ENCODE measurements around the gene VDAC1.
"Not testable (repeated sequence)": the region's sequence is repeated elsewhere in the genome, so short reads cannot be mapped to it uniquely, and the experiment has no call there.

Gene VDAC1

DNA sequence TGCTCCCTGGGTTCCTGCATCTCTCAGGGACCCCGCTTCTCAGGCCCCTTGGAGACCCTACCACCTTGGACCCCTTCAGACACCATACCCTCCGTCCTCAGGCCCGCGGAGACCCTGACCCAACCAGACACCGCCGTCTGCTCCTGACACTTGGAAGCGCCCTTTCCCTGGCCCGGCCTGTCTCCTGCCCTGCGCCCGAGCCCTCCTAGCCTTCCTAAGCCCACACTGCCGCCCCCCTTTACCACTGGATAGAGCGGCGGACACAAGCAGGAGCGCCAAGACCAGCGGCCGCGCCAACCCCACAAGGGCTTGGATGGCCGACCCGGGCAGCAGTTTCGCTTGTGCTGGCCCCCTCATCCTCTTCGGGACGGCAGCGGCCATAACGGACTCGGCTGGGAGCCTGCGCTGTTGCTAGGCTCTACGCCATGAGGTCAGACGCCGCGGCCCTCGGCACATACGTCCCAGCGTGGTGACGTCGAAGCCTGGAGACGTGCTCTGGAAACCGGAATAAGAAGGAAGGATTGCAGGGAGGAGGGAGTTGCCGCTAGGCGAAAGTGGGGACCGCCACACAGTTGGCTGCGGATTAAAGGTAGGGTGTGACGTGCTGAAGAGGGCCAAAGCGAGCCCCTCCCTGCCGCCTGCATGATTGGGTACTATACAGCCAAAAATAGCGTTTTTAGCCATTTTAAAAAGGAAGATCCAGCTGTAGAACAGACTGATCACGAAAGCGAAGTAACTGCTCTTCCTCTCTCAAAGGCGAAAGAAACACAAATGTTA lies 36.4 kb downstream of the VDAC1 start, which contains the start of gene C5orf15:
Gene C5orf15, minus strand, starts transcription at position 422 of the 777 bp plus-strand sequence. Its CDS starts 41 bp downstream, at position 381.
- peak; percentile 75 to 78 for DNase-seq (ENCODE audit: low read depth in 2 of 2, low spot score in 1 of 2)

GRCh38 chr5:133967698-133968203 lies 37.0 kb downstream of the VDAC1 start:
- DNase-seq (ENCODE audit: low read depth in 2 of 2, low spot score in 1 of 2) = no peak

- DNase-seq (ENCODE audit: low read depth in 2 of 2, low spot score in 1 of 2) = no peak
Observed at GRCh38 chr5:133967124-133967523, 37.7 kb downstream of the VDAC1 start.

DNA sequence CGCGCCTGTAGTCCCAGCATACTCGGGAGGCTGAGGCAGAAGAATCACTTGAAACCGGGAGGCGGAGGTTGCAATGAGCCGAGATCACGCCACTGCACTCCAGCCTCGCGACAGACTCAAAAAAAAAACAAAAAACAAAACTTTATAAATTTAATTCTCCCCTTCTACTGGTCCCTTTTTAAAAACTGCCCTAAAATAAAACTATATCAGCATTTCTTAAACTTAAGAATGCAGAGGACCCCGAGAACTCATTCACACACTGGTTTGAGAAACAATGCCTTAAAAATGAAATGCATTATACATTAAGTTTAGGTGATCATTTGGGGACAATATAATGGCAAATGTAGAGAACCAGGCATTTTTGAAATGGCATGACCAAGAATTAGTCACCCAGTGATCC lies 38.7 kb downstream of the VDAC1 start:
- DNase-seq (ENCODE audit: low read depth in 2 of 2, low spot score in 1 of 2) = no peak

DNA sequence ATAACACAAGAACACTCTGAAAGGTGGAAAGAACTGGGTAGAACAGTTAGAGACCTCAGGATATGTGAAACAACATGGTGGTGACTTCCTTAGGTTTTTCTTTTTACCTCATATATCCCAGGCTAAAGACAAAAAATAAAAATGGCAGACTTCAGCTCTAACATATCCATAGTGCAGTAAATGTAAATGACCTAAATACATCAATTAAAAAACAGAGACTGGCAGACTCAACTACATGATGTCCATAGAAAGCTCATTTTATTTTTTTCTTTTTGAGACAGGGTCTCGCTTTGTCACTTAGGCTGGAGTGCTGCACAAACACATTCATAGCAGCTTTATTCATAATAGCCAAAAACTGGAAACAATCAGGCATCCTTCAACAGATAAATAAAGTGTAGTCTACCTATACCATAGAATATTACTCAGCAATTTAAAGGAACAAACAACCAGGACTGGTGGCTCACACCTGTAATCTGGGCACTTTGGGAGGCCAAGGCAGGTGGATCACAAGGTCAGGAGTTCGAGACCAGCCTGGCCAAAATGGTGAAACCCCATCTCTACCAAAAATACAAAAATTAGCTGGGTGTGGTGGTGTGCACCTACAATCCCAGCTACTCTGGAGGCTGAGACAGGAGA lies 41.2 kb downstream of the VDAC1 start:
- no peak for DNase-seq (ENCODE audit: low read depth in 2 of 2, low spot score in 1 of 2)

DNA sequence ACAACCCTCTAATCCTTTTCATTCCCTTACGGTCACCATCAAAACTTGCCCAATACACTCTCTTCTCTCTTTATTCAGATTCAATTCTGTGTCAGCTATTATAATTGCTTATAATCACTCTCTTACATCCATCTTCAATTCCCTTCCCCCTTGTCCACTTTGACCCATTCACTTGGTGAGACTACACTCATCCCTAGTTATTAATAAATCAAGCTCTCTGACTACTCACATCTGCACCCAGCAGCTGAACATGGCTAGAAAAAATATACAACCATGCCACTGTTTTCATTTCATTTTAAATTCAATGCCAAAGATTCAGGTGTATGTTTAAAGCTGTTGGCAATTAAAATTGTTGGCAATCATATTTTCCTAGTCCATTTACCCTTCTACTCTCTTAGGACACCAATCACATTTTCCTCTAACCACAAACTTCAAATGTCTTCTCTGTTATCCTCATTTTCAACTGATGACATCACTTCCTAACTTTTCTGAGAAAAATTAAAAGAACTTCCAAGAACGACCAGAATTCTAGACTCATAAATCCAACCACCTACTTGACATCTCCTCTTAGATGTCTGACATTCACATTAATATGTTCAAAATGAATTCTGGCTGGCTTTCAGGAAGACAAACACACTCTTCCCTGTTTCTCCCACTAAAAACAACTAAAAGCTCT lies 41.8 kb downstream of the VDAC1 start:
- DNase-seq (ENCODE audit: low read depth in 2 of 2, low spot score in 1 of 2) = no peak

- no peak for DNase-seq (ENCODE audit: low read depth in 2 of 2, low spot score in 1 of 2)
Observed at GRCh38 chr5:133962131-133962530, 42.6 kb downstream of the VDAC1 start.

GRCh38 chr5:133959643-133960042 lies 45.1 kb downstream of the VDAC1 start:
- DNase-seq (ENCODE audit: low read depth in 2 of 2, low spot score in 1 of 2) = no peak

DNA sequence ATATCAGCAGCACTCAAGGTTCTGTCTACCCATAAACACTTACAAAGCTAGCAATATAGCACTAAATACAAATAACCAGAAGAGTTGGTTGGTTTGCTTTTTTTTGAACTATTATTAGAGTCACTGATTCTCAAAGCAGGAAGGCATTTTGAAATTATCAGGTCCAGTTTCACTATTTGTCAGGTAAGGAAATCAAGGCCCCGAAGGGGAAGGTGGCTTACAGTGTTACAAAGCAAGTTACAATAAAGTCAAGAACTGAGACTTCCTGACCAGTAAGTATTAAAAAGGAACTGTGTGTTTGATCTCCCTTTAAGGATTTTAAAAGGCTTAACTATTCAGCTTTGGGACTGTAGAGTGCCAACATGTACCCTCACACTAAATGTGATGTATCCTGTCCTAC lies 47.2 kb downstream of the VDAC1 start:
- DNase-seq (ENCODE audit: low read depth in 2 of 2, low spot score in 1 of 2) = no peak

GRCh38 chr5:133957080-133957479 lies 47.7 kb downstream of the VDAC1 start:
- DNase-seq (ENCODE audit: low read depth in 2 of 2, low spot score in 1 of 2) = no peak

DNA sequence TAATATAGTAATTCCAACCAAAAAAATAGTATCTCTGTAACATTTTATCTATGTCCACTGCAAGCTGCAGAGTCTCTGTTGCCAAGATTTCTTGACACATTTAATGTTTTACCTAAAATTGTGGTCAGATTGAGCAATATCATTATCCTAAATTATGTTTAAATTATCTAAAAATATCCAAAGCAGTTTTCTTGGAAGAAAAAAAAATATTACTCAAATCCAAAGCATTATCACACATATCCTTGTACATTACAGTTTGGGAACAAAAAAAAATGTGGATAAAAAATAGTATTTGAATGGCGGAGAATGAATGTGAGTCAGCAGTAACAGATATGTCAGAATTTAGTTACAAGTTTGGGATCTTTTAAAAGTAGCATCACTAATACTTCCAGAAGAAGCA lies 48.6 kb downstream of the VDAC1 start:
- not testable (repeated sequence) for DNase-seq (ENCODE audit: low read depth in 2 of 2, low spot score in 1 of 2)

DNA sequence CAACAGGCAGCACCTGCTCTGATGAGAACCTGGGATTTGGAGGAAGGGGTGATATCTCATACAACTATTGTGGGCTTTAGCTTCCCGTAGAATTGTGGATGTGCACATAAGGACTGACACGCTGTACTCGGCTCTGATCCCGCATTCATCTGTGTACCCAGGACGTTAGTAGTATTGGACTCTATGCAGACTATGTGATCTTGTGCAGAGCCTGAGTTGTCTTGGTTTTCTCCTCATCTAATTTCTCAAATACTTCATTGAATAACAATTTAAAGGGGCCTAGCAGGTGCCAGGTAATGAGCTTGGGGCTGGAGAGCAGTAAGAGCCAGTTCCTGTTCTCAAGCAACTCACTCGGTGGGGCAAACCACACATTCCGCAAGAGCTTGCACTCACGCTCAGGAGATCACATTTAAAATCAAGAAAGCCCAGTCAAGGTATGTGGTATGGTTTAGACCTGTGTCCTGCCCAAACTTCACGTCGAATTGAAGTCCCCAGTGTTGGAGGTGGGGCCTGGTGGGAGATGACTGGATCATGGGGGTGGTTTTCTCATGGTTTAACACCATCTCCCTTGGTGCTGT lies 51.1 kb downstream of the VDAC1 start:
- DNase-seq (ENCODE audit: low read depth in 2 of 2, low spot score in 1 of 2) = no peak

- no peak for DNase-seq (ENCODE audit: low read depth in 2 of 2, low spot score in 1 of 2)
Observed at GRCh38 chr5:133952729-133953567, 51.8 kb downstream of the VDAC1 start.

DNA sequence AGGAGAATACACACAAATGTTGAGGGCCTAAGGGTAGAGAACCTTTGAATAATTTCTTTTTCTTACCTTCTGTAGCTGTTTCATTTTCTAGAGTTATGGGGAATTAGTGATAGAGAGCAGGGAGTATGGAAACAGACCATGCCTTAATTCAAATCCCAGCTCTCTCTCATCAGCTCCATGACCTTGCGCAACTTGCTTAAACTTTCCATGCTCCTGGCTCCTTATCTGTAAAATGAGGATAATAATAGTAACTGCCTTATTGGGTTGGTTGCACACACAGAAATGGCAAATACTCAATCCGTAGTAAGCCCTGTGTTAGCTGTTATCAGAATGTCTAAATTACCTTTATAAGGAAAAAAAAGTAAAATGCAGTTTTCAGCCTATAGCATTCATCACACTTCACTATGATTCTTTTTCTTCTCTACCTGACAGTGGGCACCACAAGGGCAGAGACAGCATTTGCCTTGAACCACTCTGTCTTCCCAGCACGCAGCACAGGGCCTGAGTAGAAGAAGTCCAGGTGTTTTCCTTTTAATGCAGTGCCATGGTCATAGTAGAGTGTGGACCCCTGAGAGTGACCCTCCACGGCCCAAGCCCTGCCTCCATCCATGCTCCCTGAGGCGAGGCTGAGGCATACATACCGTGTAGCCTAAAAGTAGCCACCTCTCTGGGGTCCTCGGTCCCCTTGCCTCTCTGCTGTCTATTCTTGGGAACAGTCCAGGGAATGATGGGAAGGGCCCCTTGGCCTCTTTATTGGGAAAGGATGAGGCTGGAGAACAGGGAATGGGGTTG lies 53.8 kb downstream of the VDAC1 start:
- no peak for DNase-seq (ENCODE audit: low read depth in 2 of 2, low spot score in 1 of 2)

- DNase-seq (ENCODE audit: low read depth in 2 of 2, low spot score in 1 of 2) = no peak
Observed at GRCh38 chr5:133948721-133949120, 56.1 kb downstream of the VDAC1 start.

- no peak for DNase-seq (ENCODE audit: low read depth in 2 of 2, low spot score in 1 of 2)
Observed at GRCh38 chr5:133947431-133947841, 57.3 kb downstream of the VDAC1 start.

- no peak for DNase-seq (ENCODE audit: low read depth in 2 of 2, low spot score in 1 of 2)
Observed at GRCh38 chr5:133945568-133945967, 59.2 kb downstream of the VDAC1 start.

GRCh38 chr5:133944263-133945185 lies 60.3 kb downstream of the VDAC1 start:
- no peak for DNase-seq (ENCODE audit: low read depth in 2 of 2, low spot score in 1 of 2)

DNA sequence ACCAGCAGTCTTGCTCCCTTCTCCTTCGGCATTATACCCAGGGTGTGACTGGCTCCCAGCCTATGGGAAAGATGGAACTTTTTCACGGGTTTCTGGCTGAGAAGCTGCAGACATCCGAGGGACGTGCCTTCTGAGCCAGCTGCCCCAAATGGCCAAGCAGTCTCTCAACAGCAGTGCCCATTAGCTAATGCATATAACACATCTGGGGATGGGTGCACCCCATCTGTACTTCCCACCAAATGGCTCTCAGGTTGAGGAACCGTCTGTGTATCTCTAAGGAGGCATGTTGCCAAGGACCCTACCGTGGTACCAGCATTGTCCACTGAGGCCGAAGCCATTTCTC lies 61.3 kb downstream of the VDAC1 start:
- DNase-seq (ENCODE audit: low read depth in 2 of 2, low spot score in 1 of 2) = no peak
